NCI-H2081 (cell line): ENCODE data around the gene FKBP5.
A peak's percentile ranks its signal among the peaks of the same experiment; 100 is the strongest.
"Not testable (repeated sequence)": the region's sequence is repeated elsewhere in the genome, so short reads cannot be mapped to it uniquely, and the experiment has no call there.

Experiments used
- DNase-seq, 2 experiments: peaks; one replicate each; lab custom pipeline; 2025; lab: John Stamatoyannopoulos, UW

The FKBP5 gene

GRCh38 chr6:35609588-35609987, 79.1 kb downstream of the FKBP5 start:
- DNase-seq = no peak

GRCh38 chr6:35607517-35608233, 81.0 kb downstream of the FKBP5 start:
- no peak for DNase-seq

GRCh38 chr6:35605600-35605999, 83.1 kb downstream of the FKBP5 start:
- DNase-seq = no peak

GRCh38 chr6:35603326-35604202, 85.2 kb downstream of the FKBP5 start:
- no peak for DNase-seq

- DNase-seq = no peak
Measured at GRCh38 chr6:35602133-35602946, 86.4 kb downstream of the FKBP5 start.

- DNase-seq = peak in 1 of 2 experiments; percentile 19
Measured at GRCh38 chr6:35601331-35602132, 87.2 kb downstream of the FKBP5 start.

- DNase-seq = peak in 1 of 2 experiments; percentile 26
Measured at GRCh38 chr6:35600659-35601125, 88.0 kb downstream of the FKBP5 start.

GRCh38 chr6:35599761-35600658, 88.7 kb downstream of the FKBP5 start:
- no peak for DNase-seq

GRCh38 chr6:35598621-35599020, 90.1 kb downstream of the FKBP5 start:
- not testable (repeated sequence) for DNase-seq

- no peak for DNase-seq
Measured at GRCh38 chr6:35596448-35597442, 92.0 kb downstream of the FKBP5 start.

- no peak for DNase-seq
Measured at GRCh38 chr6:35594503-35595186, 94.1 kb downstream of the FKBP5 start.

GRCh38 chr6:35592178-35592577, 96.5 kb downstream of the FKBP5 start:
- DNase-seq = no peak

GRCh38 chr6:35590622-35591066, 98.1 kb downstream of the FKBP5 start:
- no peak for DNase-seq

GRCh38 chr6:35589904-35590303, 98.8 kb downstream of the FKBP5 start:
- no peak for DNase-seq

- no peak for DNase-seq
Measured at GRCh38 chr6:35589201-35589739, 99.4 kb downstream of the FKBP5 start.

- no peak for DNase-seq
Measured at GRCh38 chr6:35587167-35587566, 101.5 kb downstream of the FKBP5 start.

- DNase-seq = no peak
Measured at GRCh38 chr6:35586542-35586941, 102.2 kb downstream of the FKBP5 start.

GRCh38 chr6:35585658-35586057, 103.1 kb downstream of the FKBP5 start:
- DNase-seq = no peak
